ENCODE measurements around the gene ANKH. TPM values are rescaled to one million over a fixed set of nuclear protein-coding genes. Genes with fewer than 3 reads are reported as not detected.

Gene ANKH
- total RNA-seq, 1 experiment from 2014 or later: 53.2 TPM

GRCh38 chr5:14683906-14684455 lies 187.6 kb downstream of the ANKH start:
- intact Hi-C loops (cut with micrococcal nuclease; ENCODE audit: unreplicated experiment): loop anchor here (2.0 kb wide), 1 partner anchor 325 kb away; no protein-coding TSS in a partner anchor
- no peak overlapping the region for H3K4me3 Mint-ChIP-seq (ENCODE audit: low read depth, unreplicated experiment)
- no peak for DNase-seq
- H3K36me3 Mint-ChIP-seq (ENCODE audit: insufficient read depth, unreplicated experiment): peaks cover 24% of the 10 kb centered on the region
- no peaks in the 10 kb centered on the region for H3K9me3 Mint-ChIP-seq (ENCODE audit: low read depth, unreplicated experiment)
- no TSS peak for BruUV-seq (replicated peaks)
- no peaks in the 10 kb centered on the region for H3K4me1 Mint-ChIP-seq (ENCODE audit: low read depth, unreplicated experiment)
- CTCF ChIA-PET: no interaction called here
- TF ChIP-seq CTCF (IDR thresholded peaks at IDR 0.05; ENCODE audit: unreplicated experiment): no peak
- H3K27ac Mint-ChIP-seq (ENCODE audit: unreplicated experiment): no peak overlapping the region
- H3K27me3 Mint-ChIP-seq (ENCODE audit: unreplicated experiment): no peaks in the 10 kb centered on the region

GRCh38 chr5:14681236-14681752 lies 190.3 kb downstream of the ANKH start:
- TF ChIP-seq CTCF (IDR thresholded peaks at IDR 0.05; ENCODE audit: unreplicated experiment): no peak
- no peak for DNase-seq
- Mint-ChIP-seq H3K9me3 (ENCODE audit: low read depth, unreplicated experiment) (no peaks in the 10 kb centered on the region), H3K27me3 (ENCODE audit: unreplicated experiment) (no peaks in the 10 kb centered on the region), H3K4me3 (ENCODE audit: low read depth, unreplicated experiment) (no peak overlapping the region), H3K36me3 (ENCODE audit: insufficient read depth, unreplicated experiment) (peaks cover 19% of the 10 kb centered on the region), H3K27ac (ENCODE audit: unreplicated experiment) (no peak overlapping the region), H3K4me1 (ENCODE audit: low read depth, unreplicated experiment) (peaks cover 5% of the 10 kb centered on the region)
- BruUV-seq (replicated peaks): no TSS peak
- CTCF ChIA-PET: no interaction called here
- intact Hi-C loops (cut with micrococcal nuclease; ENCODE audit: unreplicated experiment): no loop called here

GRCh38 chr5:14679595-14679994 lies 192.0 kb downstream of the ANKH start:
- H3K9me3 Mint-ChIP-seq (ENCODE audit: low read depth, unreplicated experiment): no peaks in the 10 kb centered on the region
- H3K4me3 Mint-ChIP-seq (ENCODE audit: low read depth, unreplicated experiment): no peak overlapping the region
- no peak overlapping the region for H3K27ac Mint-ChIP-seq (ENCODE audit: unreplicated experiment)
- intact Hi-C loops (cut with micrococcal nuclease; ENCODE audit: unreplicated experiment): no loop called here
- CTCF ChIA-PET: no interaction called here
- peaks cover 19% of the 10 kb centered on the region for H3K4me1 Mint-ChIP-seq (ENCODE audit: low read depth, unreplicated experiment)
- H3K36me3 Mint-ChIP-seq (ENCODE audit: insufficient read depth, unreplicated experiment): peaks cover 9% of the 10 kb centered on the region
- H3K27me3 Mint-ChIP-seq (ENCODE audit: unreplicated experiment): no peaks in the 10 kb centered on the region
- TF ChIP-seq CTCF (IDR thresholded peaks at IDR 0.05; ENCODE audit: unreplicated experiment): no peak
- DNase-seq: no peak
- no TSS peak for BruUV-seq (replicated peaks)

- CTCF ChIA-PET: no interaction called here
- H3K4me1 Mint-ChIP-seq (ENCODE audit: low read depth, unreplicated experiment): peaks cover 26% of the 10 kb centered on the region
- DNase-seq: no peak
- H3K9me3 Mint-ChIP-seq (ENCODE audit: low read depth, unreplicated experiment): no peaks in the 10 kb centered on the region
- peaks cover 15% of the 10 kb centered on the region for H3K36me3 Mint-ChIP-seq (ENCODE audit: insufficient read depth, unreplicated experiment)
- no TSS peak for BruUV-seq (replicated peaks)
- H3K27me3 Mint-ChIP-seq (ENCODE audit: unreplicated experiment): no peaks in the 10 kb centered on the region
- no peak overlapping the region for H3K27ac Mint-ChIP-seq (ENCODE audit: unreplicated experiment)
- intact Hi-C loops (cut with micrococcal nuclease; ENCODE audit: unreplicated experiment): no loop called here
- no peak for TF ChIP-seq CTCF (IDR thresholded peaks at IDR 0.05; ENCODE audit: unreplicated experiment)
- no peak overlapping the region for H3K4me3 Mint-ChIP-seq (ENCODE audit: low read depth, unreplicated experiment)
Observed at GRCh38 chr5:14678773-14679334, 192.7 kb downstream of the ANKH start.
